ENCODE data around the gene RNF133. TPM values are rescaled to one million over a fixed set of nuclear protein-coding genes. Genes with fewer than 3 reads are reported as not detected.
"Not testable (repeated sequence)": the region's sequence is repeated elsewhere in the genome, so short reads cannot be mapped to it uniquely, and the experiment has no call there.

RNF133 gene
- total and polyA plus RNA-seq, 2 experiments from 2014 or later, result not detected

GRCh38 chr7:122688400-122688998 lies 10.4 kb downstream of the RNF133 start:
- no peak overlapping the region for H3K9ac ChIP-seq
- no peak overlapping the region for H2AFZ ChIP-seq
- in situ Hi-C loops (cut with MboI), result no loop called here
- H3K9me3 ChIP-seq (ENCODE audit: low read depth), result no peaks in the 10 kb centered on the region
- no peak overlapping the region for H3K27ac ChIP-seq
- TF ChIP-seq EZH2phosphoT487 (IDR thresholded peaks at IDR 0.05; ENCODE audit: insufficient read depth, low read depth) (no peak), EZH2 (IDR thresholded peaks at IDR 0.05; ENCODE audit: insufficient read depth, poor library complexity, severe bottlenecking) (no peak)
- DNase-seq, result no peak
- H3K4me3 ChIP-seq, result no peak overlapping the region
- H3K4me2 ChIP-seq (ENCODE audit: unreplicated experiment), result no peak overlapping the region
- H3F3A ChIP-seq (ENCODE audit: insufficient read depth), result no peaks in the 10 kb centered on the region
- H3K9me2 ChIP-seq (ENCODE audit: insufficient read depth), result no peaks in the 10 kb centered on the region
- 27 to 28% methylated on average over 6 of the region's 6 CpGs for WGBS, 2 experiments (ENCODE audit: low coverage in 1 of 2, low lambda C conversion rate in 2 of 2, missing lambda C conversion rate in 2 of 2)
- no peaks in the 10 kb centered on the region for H3K4me1 ChIP-seq (ENCODE audit: insufficient read depth)
- H4K20me1 ChIP-seq (ENCODE audit: insufficient read depth), result no peaks in the 10 kb centered on the region
- no peaks in the 10 kb centered on the region for H3K79me2 ChIP-seq (ENCODE audit: insufficient read depth)
- no peaks in the 10 kb centered on the region for H3K36me3 ChIP-seq (ENCODE audit: low read depth)
- no peaks in the 10 kb centered on the region for H3K27me3 ChIP-seq (replicated peaks; ENCODE audit: insufficient read depth)

GRCh38 chr7:122686360-122686878 lies 12.5 kb downstream of the RNF133 start:
- Histone ChIP-seq H3K9ac (no peak overlapping the region), H3K27me3 (replicated peaks; ENCODE audit: insufficient read depth) (no peaks in the 10 kb centered on the region), H3K4me3 (no peak overlapping the region), H3K9me3 (ENCODE audit: low read depth) (no peaks in the 10 kb centered on the region), H3K27ac (no peak overlapping the region), H3K79me2 (ENCODE audit: insufficient read depth) (no peaks in the 10 kb centered on the region), H4K20me1 (ENCODE audit: insufficient read depth) (no peaks in the 10 kb centered on the region), H3F3A (ENCODE audit: insufficient read depth) (no peaks in the 10 kb centered on the region), H3K4me1 (ENCODE audit: insufficient read depth) (no peaks in the 10 kb centered on the region), H2AFZ (no peak overlapping the region), H3K4me2 (ENCODE audit: unreplicated experiment) (no peak overlapping the region), H3K9me2 (ENCODE audit: insufficient read depth) (no peaks in the 10 kb centered on the region), H3K36me3 (ENCODE audit: low read depth) (no peaks in the 10 kb centered on the region)
- no peak for DNase-seq
- in situ Hi-C loops (cut with MboI), result no loop called here
- TF ChIP-seq EZH2 (IDR thresholded peaks at IDR 0.05; ENCODE audit: insufficient read depth, poor library complexity, severe bottlenecking) (no peak), EZH2phosphoT487 (IDR thresholded peaks at IDR 0.05; ENCODE audit: insufficient read depth, low read depth) (no peak)
- WGBS, 2 experiments (ENCODE audit: low coverage in 1 of 2, low lambda C conversion rate in 2 of 2, missing lambda C conversion rate in 2 of 2), result 23 to 30% methylated on average over 10 of the region's 10 CpGs

- Histone ChIP-seq H3K4me3 (no peak overlapping the region), H3K9me3 (ENCODE audit: low read depth) (no peaks in the 10 kb centered on the region), H3K9me2 (ENCODE audit: insufficient read depth) (no peaks in the 10 kb centered on the region), H3K36me3 (ENCODE audit: low read depth) (no peaks in the 10 kb centered on the region), H3K4me1 (ENCODE audit: insufficient read depth) (no peaks in the 10 kb centered on the region), H2AFZ (no peak overlapping the region), H3K9ac (no peak overlapping the region), H3K4me2 (ENCODE audit: unreplicated experiment) (no peak overlapping the region), H3K27me3 (replicated peaks; ENCODE audit: insufficient read depth) (no peaks in the 10 kb centered on the region), H3K79me2 (ENCODE audit: insufficient read depth) (no peaks in the 10 kb centered on the region), H3K27ac (no peak overlapping the region), H4K20me1 (ENCODE audit: insufficient read depth) (no peaks in the 10 kb centered on the region), H3F3A (ENCODE audit: insufficient read depth) (no peaks in the 10 kb centered on the region)
- in situ Hi-C loops (cut with MboI), result no loop called here
- TF ChIP-seq EZH2 (IDR thresholded peaks at IDR 0.05; ENCODE audit: insufficient read depth, poor library complexity, severe bottlenecking), result no peak
- TF ChIP-seq EZH2phosphoT487 (IDR thresholded peaks at IDR 0.05; ENCODE audit: insufficient read depth, low read depth), result no peak
- no peak for DNase-seq
- WGBS, 2 experiments (ENCODE audit: low coverage in 1 of 2, low lambda C conversion rate in 2 of 2, missing lambda C conversion rate in 2 of 2), result 21 to 25% methylated on average over 2 of the region's 2 CpGs
These were observed 14.4 kb downstream of the RNF133 start for GRCh38 chr7:122684504-122684903.

- H3K4me3 ChIP-seq, result no peak overlapping the region
- H4K20me1 ChIP-seq (ENCODE audit: insufficient read depth), result no peaks in the 10 kb centered on the region
- no peaks in the 10 kb centered on the region for H3K27me3 ChIP-seq (replicated peaks; ENCODE audit: insufficient read depth)
- no peak for DNase-seq
- H3K79me2 ChIP-seq (ENCODE audit: insufficient read depth), result no peaks in the 10 kb centered on the region
- H3K9me3 ChIP-seq (ENCODE audit: low read depth), result no peaks in the 10 kb centered on the region
- H3F3A ChIP-seq (ENCODE audit: insufficient read depth), result no peaks in the 10 kb centered on the region
- TF ChIP-seq EZH2phosphoT487 (IDR thresholded peaks at IDR 0.05; ENCODE audit: insufficient read depth, low read depth) (no peak), EZH2 (IDR thresholded peaks at IDR 0.05; ENCODE audit: insufficient read depth, poor library complexity, severe bottlenecking) (no peak)
- no peak overlapping the region for H3K4me2 ChIP-seq (ENCODE audit: unreplicated experiment)
- H3K36me3 ChIP-seq (ENCODE audit: low read depth), result no peaks in the 10 kb centered on the region
- H3K9ac ChIP-seq, result no peak overlapping the region
- WGBS, 2 experiments (ENCODE audit: low coverage in 1 of 2, low lambda C conversion rate in 2 of 2, missing lambda C conversion rate in 2 of 2), result 27 to 32% methylated on average over 8 of the region's 8 CpGs
- no peaks in the 10 kb centered on the region for H3K4me1 ChIP-seq (ENCODE audit: insufficient read depth)
- H3K27ac ChIP-seq, result no peak overlapping the region
- H3K9me2 ChIP-seq (ENCODE audit: insufficient read depth), result no peaks in the 10 kb centered on the region
- in situ Hi-C loops (cut with MboI), result no loop called here
- no peak overlapping the region for H2AFZ ChIP-seq
These were observed 15.9 kb downstream of the RNF133 start for GRCh38 chr7:122682815-122683550.

GRCh38 chr7:122681186-122681585 lies 17.7 kb downstream of the RNF133 start:
- in situ Hi-C loops (cut with MboI); H4K20me1 ChIP-seq (ENCODE audit: insufficient read depth): not testable (repeated sequence)
- WGBS, 2 experiments (ENCODE audit: low coverage in 1 of 2, low lambda C conversion rate in 2 of 2, missing lambda C conversion rate in 2 of 2), result 72 to 80% methylated on average over 16 of the region's 16 CpGs

More at GRCh38 chr7:122681186-122681585, 17.7 kb downstream of the RNF133 start:
- H3K9me2 ChIP-seq (ENCODE audit: insufficient read depth); H3K27ac ChIP-seq; H3K79me2 ChIP-seq (ENCODE audit: insufficient read depth); H3K4me1 ChIP-seq (ENCODE audit: insufficient read depth); H3K36me3 ChIP-seq (ENCODE audit: low read depth); DNase-seq; H3K27me3 ChIP-seq (replicated peaks; ENCODE audit: insufficient read depth); H3K9ac ChIP-seq; H3K4me3 ChIP-seq; H3K9me3 ChIP-seq (ENCODE audit: low read depth); H3F3A ChIP-seq (ENCODE audit: insufficient read depth); H3K4me2 ChIP-seq (ENCODE audit: unreplicated experiment); H2AFZ ChIP-seq: not testable (repeated sequence)
